Activated CD8-positive, alpha-beta T cell treated with anti-CD3 and anti-CD28 coated beads for 36 hours (primary cell): Measurements from ENCODE around the gene DYSF. TPM values are rescaled to one million over a fixed set of nuclear protein-coding genes. Genes with fewer than 3 reads are reported as not detected.

Experiments used
- ATAC-seq: fragments of 200-7000 bp; cut with Tn5 transposase; one replicate; pipeline ENCODE4 v1.10.0; 2021; ENCODE audit warnings: mild to moderate bottlenecking, moderate library complexity
- CTCF ChIA-PET: fragments of 350-600 bp; sonication (Branson Sonifier 250); formaldehyde crosslinking; loops from one replicate; lab custom pipeline; 2021; ENCODE audit warnings: antibody characterized with exemption; lab: Charles Lee
- POLR2A ChIA-PET: fragments of 350-600 bp; sonication (Branson Sonifier 250); formaldehyde crosslinking; loops from one replicate; lab custom pipeline; 2021; ENCODE audit warnings: antibody characterized with exemption; lab: Charles Lee
- DNase-seq: peaks from one replicate; pipeline ENCODE4 v3.0.0-alpha.2; 2020
- H3K27ac Mint-ChIP-seq: one replicate; pipeline ENCODE4 v1.8.0; 2021; ENCODE audit warnings: mild to moderate bottlenecking, mixed read lengths
- H3K27me3 Mint-ChIP-seq: one replicate; pipeline ENCODE4 v1.8.0; 2021; ENCODE audit warnings: mixed read lengths
- H3K36me3 Mint-ChIP-seq: one replicate; pipeline ENCODE4 v1.8.0; 2021; ENCODE audit warnings: low read depth, mixed read lengths
- H3K4me1 Mint-ChIP-seq: one replicate; pipeline ENCODE4 v1.8.0; 2021; ENCODE audit warnings: low read depth, mixed read lengths
- H3K4me3 Mint-ChIP-seq: one replicate; pipeline ENCODE4 v1.8.0; 2021; ENCODE audit warnings: mild to moderate bottlenecking, moderate library complexity, mixed read lengths
- H3K9me3 Mint-ChIP-seq: one replicate; pipeline ENCODE4 v1.8.0; 2021; ENCODE audit warnings: mixed read lengths
- CTCF ChIP-seq: fragments of 200-600 bp; IDR thresholded peaks from one replicate; pipeline ENCODE4 v1.8.0; 2022; ENCODE audit warnings: antibody characterized with exemption, mild to moderate bottlenecking
- intact Hi-C: fragments of 100-400 bp; cut with micrococcal nuclease; formaldehyde crosslinking; loops from one replicate; pipeline ENCODE4 v1.10.0; 2022
- total RNA-seq, 2 experiments: library from RNA; stranded (reverse); gene quantifications; one replicate each; pipeline ENCODE4 v1.2.3, GENCODE V29; 2021

Gene DYSF
- total RNA-seq, 2 experiments from 2014 or later: 3.5 to 3.8 TPM

- ChIA-PET POLR2A (no interaction called here), CTCF (no interaction called here)
- H3K4me1 Mint-ChIP-seq: no peaks in the 10 kb centered on the region
- no peak for TF ChIP-seq CTCF
- H3K36me3 Mint-ChIP-seq: no peaks in the 10 kb centered on the region
- DNase-seq (no peak), ATAC-seq (no peak)
- H3K9me3 Mint-ChIP-seq: no peaks in the 10 kb centered on the region
- no peak overlapping the region for H3K4me3 Mint-ChIP-seq
- intact Hi-C loops: no loop called here
- H3K27ac Mint-ChIP-seq: no peak overlapping the region
- peaks cover 1% of the 10 kb centered on the region for H3K27me3 Mint-ChIP-seq
Measured at GRCh38 chr2:71635798-71636197, 182.4 kb downstream of the DYSF start.

GRCh38 chr2:71637168-71637567 is 183.8 kb downstream of the DYSF start:
- intact Hi-C loops: no loop called here
- Mint-ChIP-seq H3K9me3 (no peaks in the 10 kb centered on the region), H3K36me3 (no peaks in the 10 kb centered on the region), H3K27ac (no peak overlapping the region), H3K27me3 (peaks cover 1% of the 10 kb centered on the region), H3K4me1 (no peaks in the 10 kb centered on the region), H3K4me3 (no peak overlapping the region)
- ATAC-seq: no peak
- TF ChIP-seq CTCF: no peak
- CTCF ChIA-PET: no interaction called here
- no peak for DNase-seq
- POLR2A ChIA-PET: no interaction called here

- ChIA-PET CTCF (no interaction called here), POLR2A (interaction anchor here (0.6 kb wide), 1 partner anchor 996 kb away, joined by 3 read pairs; no protein-coding TSS in a partner anchor)
- ATAC-seq: no peak
- no peak overlapping the region for H3K27ac Mint-ChIP-seq
- H3K36me3 Mint-ChIP-seq: no peaks in the 10 kb centered on the region
- no peak for DNase-seq
- no peak overlapping the region for H3K4me3 Mint-ChIP-seq
- intact Hi-C loops: no loop called here
- no peaks in the 10 kb centered on the region for H3K4me1 Mint-ChIP-seq
- no peak for TF ChIP-seq CTCF
- H3K27me3 Mint-ChIP-seq: peaks cover 1% of the 10 kb centered on the region
- no peaks in the 10 kb centered on the region for H3K9me3 Mint-ChIP-seq
Measured at GRCh38 chr2:71637736-71638135, 184.4 kb downstream of the DYSF start.

- Mint-ChIP-seq H3K9me3 (no peaks in the 10 kb centered on the region), H3K27me3 (peaks cover 4% of the 10 kb centered on the region), H3K36me3 (no peaks in the 10 kb centered on the region), H3K4me1 (no peaks in the 10 kb centered on the region), H3K27ac (no peak overlapping the region), H3K4me3 (no peak overlapping the region)
- ATAC-seq: no peak
- POLR2A ChIA-PET: no interaction called here
- DNase-seq: no peak
- CTCF ChIA-PET: no interaction called here
- no peak for TF ChIP-seq CTCF
- intact Hi-C loops: no loop called here
Measured at GRCh38 chr2:71639735-71640134, 186.4 kb downstream of the DYSF start.

GRCh38 chr2:71640489-71640888 is 187.1 kb downstream of the DYSF start:
- Mint-ChIP-seq H3K4me1 (no peaks in the 10 kb centered on the region), H3K4me3 (no peak overlapping the region), H3K27me3 (peaks cover 4% of the 10 kb centered on the region), H3K9me3 (no peaks in the 10 kb centered on the region), H3K36me3 (no peaks in the 10 kb centered on the region), H3K27ac (no peak overlapping the region)
- POLR2A ChIA-PET: no interaction called here
- CTCF ChIA-PET: no interaction called here
- ATAC-seq (no peak), DNase-seq (no peak)
- no peak for TF ChIP-seq CTCF
- intact Hi-C loops: no loop called here
